Measurements from ENCODE around the gene PRAF2.

GRCh38 chrX:49037883-49038475, 35.8 kb downstream of the PRAF2 start:
- TF ChIP-seq, protein P1, sequence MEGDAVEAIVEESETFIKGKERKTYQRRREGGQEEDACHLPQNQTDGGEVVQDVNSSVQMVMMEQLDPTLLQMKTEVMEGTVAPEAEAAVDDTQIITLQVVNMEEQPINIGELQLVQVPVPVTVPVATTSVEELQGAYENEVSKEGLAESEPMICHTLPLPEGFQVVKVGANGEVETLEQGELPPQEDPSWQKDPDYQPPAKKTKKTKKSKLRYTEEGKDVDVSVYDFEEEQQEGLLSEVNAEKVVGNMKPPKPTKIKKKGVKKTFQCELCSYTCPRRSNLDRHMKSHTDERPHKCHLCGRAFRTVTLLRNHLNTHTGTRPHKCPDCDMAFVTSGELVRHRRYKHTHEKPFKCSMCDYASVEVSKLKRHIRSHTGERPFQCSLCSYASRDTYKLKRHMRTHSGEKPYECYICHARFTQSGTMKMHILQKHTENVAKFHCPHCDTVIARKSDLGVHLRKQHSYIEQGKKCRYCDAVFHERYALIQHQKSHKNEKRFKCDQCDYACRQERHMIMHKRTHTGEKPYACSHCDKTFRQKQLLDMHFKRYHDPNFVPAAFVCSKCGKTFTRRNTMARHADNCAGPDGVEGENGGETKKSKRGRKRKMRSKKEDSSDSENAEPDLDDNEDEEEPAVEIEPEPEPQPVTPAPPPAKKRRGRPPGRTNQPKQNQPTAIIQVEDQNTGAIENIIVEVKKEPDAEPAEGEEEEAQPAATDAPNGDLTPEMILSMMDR (IDR thresholded peaks at IDR 0.05): no peak
- no peak for TF ChIP-seq POLR2A (IDR thresholded peaks at IDR 0.05)

Measured in ovary (tissue), 3 donors.